ENCODE measurements around the gene ADGRB2. TPM values are rescaled to one million over a fixed set of nuclear protein-coding genes. Genes with fewer than 3 reads are reported as not detected.

Gene ADGRB2
- total RNA-seq, 2 experiments from 2014 or later = 4.0 to 11.4 TPM

DNA sequence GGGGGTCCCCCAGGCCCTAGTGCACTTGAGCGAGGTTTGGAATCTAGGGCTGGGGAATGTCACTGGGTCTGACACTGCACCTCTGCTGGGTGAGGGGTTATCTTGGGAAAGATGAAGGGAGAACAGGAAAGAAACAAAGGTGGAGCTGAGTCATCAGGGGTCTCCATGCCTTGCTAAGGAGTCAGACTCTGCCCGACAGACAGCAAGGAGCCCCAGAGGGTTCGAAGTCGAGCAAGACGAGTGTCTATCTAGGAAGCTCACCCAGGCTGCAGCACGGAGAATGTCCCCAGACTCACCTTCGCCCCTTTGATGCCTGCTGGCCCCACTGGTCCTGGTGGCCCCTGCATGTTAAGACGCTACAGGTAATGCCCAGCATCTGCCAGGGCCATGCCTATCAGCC is 78.3 kb downstream of the ADGRB2 start:
- TF ChIP-seq EZH2phosphoT487 (IDR thresholded peaks at IDR 0.05; ENCODE audit: borderline replicate concordance, low read depth, low read length) (no peak), CTCF (conservative IDR thresholded peaks at IDR 0.05; ENCODE audit: low read length) (no peak)
- Histone ChIP-seq H3K27ac (ENCODE audit: low read depth, low read length, poor library complexity, severe bottlenecking) (no peak overlapping the region), H3K4me3 (ENCODE audit: low read depth, low read length, poor library complexity, severe bottlenecking) (no peak overlapping the region), H3K9me3 (ENCODE audit: low read length) (no peaks in the 10 kb centered on the region), H3K4me2 (ENCODE audit: low read length) (no peak overlapping the region), H2AFZ (ENCODE audit: low read length) (no peak overlapping the region), H3K9me2 (ENCODE audit: insufficient read depth, low read length) (no peaks in the 10 kb centered on the region), H4K20me1 (ENCODE audit: insufficient read depth, low read length) (no peaks in the 10 kb centered on the region), H3K79me2 (ENCODE audit: insufficient read depth, low read depth, low read length) (no peaks in the 10 kb centered on the region), H3K4me1 (ENCODE audit: insufficient read depth, low read length, poor library complexity, severe bottlenecking) (no peaks in the 10 kb centered on the region), H3K36me3 (ENCODE audit: insufficient read depth, low read length) (no peaks in the 10 kb centered on the region)
- BruUV-seq (replicated peaks) = no TSS peak
- DNase-seq (ENCODE audit: low spot score) = no peak
- ChIA-PET CTCF (ENCODE audit: unreplicated experiment) (no interaction called here), POLR2A (no interaction called here)
- intact Hi-C loops (cut with micrococcal nuclease; ENCODE audit: unreplicated experiment) = no loop called here

GRCh38 chr1:31683997-31684396 is 80.1 kb downstream of the ADGRB2 start:
- intact Hi-C loops (cut with micrococcal nuclease; ENCODE audit: unreplicated experiment) = no loop called here
- BruUV-seq (replicated peaks) = no TSS peak
- CTCF ChIA-PET (ENCODE audit: unreplicated experiment) = no interaction called here

DNA sequence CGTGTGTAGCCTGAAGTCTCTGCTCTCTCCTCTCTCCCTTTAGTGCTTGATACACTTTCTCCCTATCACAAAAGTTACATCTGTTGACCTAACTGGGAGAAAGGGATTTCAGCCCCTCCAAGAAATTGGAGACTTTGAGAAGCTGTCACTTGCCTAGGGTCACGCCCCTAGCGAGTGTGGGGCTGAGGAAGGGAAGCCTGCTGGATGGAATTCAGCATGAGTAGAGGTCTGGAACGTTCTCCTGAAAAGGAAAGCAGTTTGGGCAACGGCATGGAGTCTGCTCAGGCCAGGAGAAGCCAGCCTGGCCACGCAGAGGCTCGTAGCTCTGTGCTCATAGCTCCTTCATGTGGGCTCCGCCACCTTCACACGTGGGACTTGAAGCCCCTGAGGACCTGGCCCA is 82.7 kb downstream of the ADGRB2 start:
- H3K4me1 ChIP-seq (ENCODE audit: insufficient read depth, low read length, poor library complexity, severe bottlenecking) = no peaks in the 10 kb centered on the region
- H4K20me1 ChIP-seq (ENCODE audit: insufficient read depth, low read length) = no peaks in the 10 kb centered on the region
- no peak for DNase-seq (ENCODE audit: low spot score)
- H3K27ac ChIP-seq (ENCODE audit: low read depth, low read length, poor library complexity, severe bottlenecking) = no peak overlapping the region
- ChIA-PET CTCF (ENCODE audit: unreplicated experiment) (no interaction called here), POLR2A (no interaction called here)
- intact Hi-C loops (cut with micrococcal nuclease; ENCODE audit: unreplicated experiment) = no loop called here
- H2AFZ ChIP-seq (ENCODE audit: low read length) = no peak overlapping the region
- no peaks in the 10 kb centered on the region for H3K36me3 ChIP-seq (ENCODE audit: insufficient read depth, low read length)
- H3K79me2 ChIP-seq (ENCODE audit: insufficient read depth, low read depth, low read length) = no peaks in the 10 kb centered on the region
- BruUV-seq (replicated peaks) = no TSS peak
- no peaks in the 10 kb centered on the region for H3K9me2 ChIP-seq (ENCODE audit: insufficient read depth, low read length)
- TF ChIP-seq CTCF (conservative IDR thresholded peaks at IDR 0.05; ENCODE audit: low read length) = no peak
- no peak for TF ChIP-seq EZH2phosphoT487 (IDR thresholded peaks at IDR 0.05; ENCODE audit: borderline replicate concordance, low read depth, low read length)
- no peak overlapping the region for H3K4me2 ChIP-seq (ENCODE audit: low read length)
- H3K9me3 ChIP-seq (ENCODE audit: low read length) = no peaks in the 10 kb centered on the region
- no peak overlapping the region for H3K4me3 ChIP-seq (ENCODE audit: low read depth, low read length, poor library complexity, severe bottlenecking)

More at GRCh38 chr1:31683997-31684396, 80.1 kb downstream of the ADGRB2 start:
- Histone ChIP-seq H3K9me3 (ENCODE audit: low read length) (no peaks in the 10 kb centered on the region), H3K4me3 (ENCODE audit: low read depth, low read length, poor library complexity, severe bottlenecking) (no peak overlapping the region), H3K27ac (ENCODE audit: low read depth, low read length, poor library complexity, severe bottlenecking) (no peak overlapping the region), H3K36me3 (ENCODE audit: insufficient read depth, low read length) (no peaks in the 10 kb centered on the region), H4K20me1 (ENCODE audit: insufficient read depth, low read length) (no peaks in the 10 kb centered on the region), H3K4me2 (ENCODE audit: low read length) (no peak overlapping the region), H3K79me2 (ENCODE audit: insufficient read depth, low read depth, low read length) (no peaks in the 10 kb centered on the region), H3K4me1 (ENCODE audit: insufficient read depth, low read length, poor library complexity, severe bottlenecking) (no peaks in the 10 kb centered on the region), H3K9me2 (ENCODE audit: insufficient read depth, low read length) (no peaks in the 10 kb centered on the region), H2AFZ (ENCODE audit: low read length) (no peak overlapping the region)
- POLR2A ChIA-PET = no interaction called here
- DNase-seq (ENCODE audit: low spot score) = peak; percentile 18
- TF ChIP-seq CTCF (conservative IDR thresholded peaks at IDR 0.05; ENCODE audit: low read length) (peak; percentile 50), EZH2phosphoT487 (IDR thresholded peaks at IDR 0.05; ENCODE audit: borderline replicate concordance, low read depth, low read length) (no peak)

Data from OCI-LY7 (cell line).